NCI-H146 treated with DMSO at 0.1 percent for 48 hours (cell line): ENCODE results near the gene SELP.

Source experiments
- DNase-seq: peaks from one replicate; lab custom pipeline; 2025; ENCODE audit not compliant: unreplicated experiment; lab: John Stamatoyannopoulos, UW

The SELP gene

DNA sequence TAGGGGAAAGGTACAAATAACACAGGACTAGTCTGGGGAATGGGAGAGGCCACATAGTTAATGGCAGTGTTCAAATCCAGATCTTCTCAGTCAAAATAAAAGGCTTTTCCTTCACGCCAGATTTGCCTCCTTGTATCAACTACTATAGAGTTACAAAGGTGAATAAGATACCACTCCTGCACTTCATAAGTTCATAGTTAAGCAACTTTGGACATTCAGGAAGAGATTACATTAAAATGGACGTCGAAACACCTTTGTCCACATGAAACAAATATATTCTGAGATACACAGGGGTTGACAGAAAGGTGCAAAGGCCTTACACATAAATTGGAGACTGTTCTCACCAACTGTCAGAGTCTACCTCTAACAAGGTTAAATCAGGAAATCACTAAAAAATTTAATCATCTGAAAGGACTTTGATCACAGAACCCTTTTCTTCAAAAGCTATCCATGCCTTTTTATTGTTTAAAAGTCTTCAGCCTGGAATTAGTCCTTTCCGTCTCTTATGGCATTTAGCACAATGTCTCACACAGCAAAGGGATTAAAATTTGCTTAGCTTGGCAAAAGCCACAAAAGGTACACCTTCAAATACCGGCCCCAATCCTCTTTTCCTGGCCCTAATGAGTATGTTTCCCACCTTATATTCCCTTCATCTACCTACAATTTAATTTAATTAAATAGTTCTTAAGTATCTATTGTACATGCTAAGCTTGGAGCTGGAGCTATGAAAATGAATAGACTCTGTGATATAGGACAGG lies 51.8 kb downstream of the SELP start:
- no peak for DNase-seq

DNA sequence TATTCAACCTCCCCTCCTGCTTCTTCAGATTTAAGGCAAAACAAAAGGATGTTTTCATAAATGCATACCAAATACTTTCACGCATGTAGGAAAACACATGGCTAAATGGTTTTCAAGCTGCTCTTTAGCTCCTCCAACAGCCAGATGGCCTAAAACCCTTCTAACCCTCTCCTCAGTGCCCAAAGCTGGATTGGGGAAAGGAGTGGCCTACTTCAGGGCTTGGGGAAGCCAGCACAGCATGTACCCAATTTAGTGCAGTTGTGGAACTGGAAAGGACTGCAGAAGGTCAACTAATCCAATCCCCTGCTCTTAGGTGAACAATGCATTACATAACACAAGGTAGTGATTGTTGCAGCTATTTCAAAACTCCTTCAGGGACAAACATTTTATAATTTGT lies 53.0 kb downstream of the SELP start:
- no peak for DNase-seq

DNA sequence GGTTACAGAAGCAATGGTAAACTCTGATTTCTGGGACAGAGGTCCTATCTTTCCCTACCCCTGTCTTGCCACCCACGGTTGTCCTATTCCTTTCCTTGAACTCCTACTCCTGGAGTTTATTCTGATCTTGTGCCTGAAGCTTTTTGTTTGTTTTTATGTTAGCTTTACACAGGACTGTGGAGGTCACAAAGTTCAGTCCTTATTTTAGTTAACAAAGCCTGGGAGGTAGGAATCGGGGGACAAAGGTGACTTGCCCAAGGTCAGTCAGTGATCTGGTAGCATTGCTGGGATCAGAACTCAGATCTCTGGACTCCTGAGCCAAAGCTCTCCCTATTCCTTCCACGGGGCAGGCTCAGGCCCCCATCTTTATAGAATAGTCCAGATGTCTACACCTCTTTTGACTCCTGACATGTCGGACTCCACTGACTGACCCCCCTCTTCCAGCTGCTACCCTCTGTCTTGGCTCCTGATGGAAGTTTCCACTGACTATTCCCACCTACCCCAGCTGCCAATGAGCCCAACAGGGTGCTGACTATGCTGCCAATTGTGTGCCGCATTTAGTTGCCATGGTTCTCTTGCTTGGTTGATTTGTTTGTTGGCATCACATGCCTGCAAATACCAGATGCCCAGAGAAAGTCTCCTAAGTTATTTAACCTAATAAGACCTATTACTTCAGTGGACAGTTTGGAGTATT lies 53.5 kb downstream of the SELP start:
- DNase-seq, result no peak

DNA sequence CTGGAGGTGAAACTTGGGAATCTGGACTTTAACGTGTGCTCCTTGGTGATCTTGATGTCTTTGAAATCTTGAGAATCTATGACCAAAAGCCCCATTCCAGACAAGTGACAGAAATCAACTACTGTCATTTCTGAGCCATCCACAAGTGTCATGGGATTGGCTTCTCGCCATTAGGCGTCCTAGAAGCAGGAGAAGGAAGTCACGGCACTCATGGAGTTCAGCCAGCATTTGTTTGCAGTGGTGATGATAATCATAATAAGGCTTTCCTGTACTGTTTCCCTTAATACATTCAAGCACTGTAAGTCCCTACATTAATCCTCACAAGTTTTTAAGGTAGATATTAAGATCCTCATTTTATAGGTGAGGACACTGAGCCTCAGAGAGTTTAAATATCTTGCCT lies 55.6 kb downstream of the SELP start:
- DNase-seq, result no peak

DNA sequence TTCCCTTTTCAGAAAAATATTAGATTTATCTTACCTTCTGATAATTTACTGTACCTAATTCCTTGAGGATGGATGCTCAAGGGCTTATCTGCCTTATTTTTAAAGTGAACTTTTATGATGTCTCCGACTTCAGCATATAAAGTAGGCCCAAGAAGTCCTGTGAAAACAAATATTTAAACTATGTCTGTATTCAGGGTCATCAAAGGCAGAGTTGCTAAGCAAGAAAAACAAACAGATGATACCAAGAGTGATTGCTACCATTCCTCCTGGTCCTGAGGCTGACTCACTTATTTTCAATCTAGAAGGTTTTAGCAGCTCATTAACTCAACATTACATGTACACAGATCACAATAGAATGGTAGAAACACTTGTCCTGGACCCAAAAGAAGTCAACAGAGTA lies 57.7 kb downstream of the SELP start:
- no peak for DNase-seq

DNA sequence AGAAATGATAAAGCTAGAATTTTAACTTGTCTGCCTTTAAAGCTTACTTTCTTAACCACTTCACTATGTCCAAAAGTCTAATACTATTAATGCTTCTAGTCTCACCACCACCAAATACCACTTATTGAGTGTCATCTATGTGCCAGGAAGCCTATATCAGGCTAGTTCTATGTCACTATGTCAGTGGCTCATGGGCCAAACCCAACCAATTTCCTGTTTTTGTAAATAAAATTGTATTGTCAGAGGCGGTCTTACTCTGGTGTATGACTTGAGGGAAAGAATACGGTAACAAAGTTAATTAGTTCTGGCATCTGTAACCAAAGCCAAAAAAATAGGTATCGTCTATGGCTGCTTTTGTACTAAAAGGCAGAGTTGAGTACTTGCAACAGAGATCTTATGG lies 58.5 kb downstream of the SELP start:
- no peak for DNase-seq

DNA sequence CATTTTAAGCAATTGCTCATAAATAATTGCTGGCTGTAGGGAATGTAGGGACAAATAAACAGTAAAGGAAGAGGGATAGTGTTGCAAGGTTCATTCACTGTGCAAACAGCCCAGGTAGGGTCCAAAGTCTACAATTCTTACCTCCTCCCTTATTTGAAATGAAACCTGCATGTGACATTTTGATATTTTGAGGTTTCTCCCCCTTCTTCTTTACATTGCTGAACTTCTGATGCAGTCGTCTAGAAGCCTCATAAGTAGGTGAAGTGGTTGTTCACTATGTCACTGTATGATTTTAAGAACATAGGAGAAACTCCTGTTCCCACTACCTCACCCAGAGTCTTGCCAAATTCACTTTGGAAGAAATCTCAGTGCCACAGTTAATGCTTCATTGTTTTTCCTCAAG lies 59.8 kb downstream of the SELP start:
- no peak for DNase-seq

DNA sequence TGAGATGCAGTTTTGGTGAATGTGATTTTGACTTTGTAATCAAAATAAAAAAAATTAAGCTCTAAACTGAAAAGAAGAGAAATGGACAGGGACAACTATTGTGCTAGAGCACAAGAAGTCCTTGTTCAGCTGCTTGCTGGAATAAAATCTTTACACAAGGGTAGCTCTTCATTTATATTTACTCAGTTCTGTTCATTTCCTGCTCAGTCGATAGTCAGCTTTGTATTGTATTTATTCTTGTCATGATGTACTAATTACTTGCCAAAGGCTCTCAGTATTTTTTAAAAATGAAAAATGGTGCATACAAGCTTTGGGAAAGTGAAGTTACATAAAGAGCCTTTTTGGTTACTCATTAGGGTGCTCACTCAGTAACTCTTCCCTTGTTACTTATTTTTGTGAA lies 61.4 kb downstream of the SELP start:
- DNase-seq, result no peak

DNA sequence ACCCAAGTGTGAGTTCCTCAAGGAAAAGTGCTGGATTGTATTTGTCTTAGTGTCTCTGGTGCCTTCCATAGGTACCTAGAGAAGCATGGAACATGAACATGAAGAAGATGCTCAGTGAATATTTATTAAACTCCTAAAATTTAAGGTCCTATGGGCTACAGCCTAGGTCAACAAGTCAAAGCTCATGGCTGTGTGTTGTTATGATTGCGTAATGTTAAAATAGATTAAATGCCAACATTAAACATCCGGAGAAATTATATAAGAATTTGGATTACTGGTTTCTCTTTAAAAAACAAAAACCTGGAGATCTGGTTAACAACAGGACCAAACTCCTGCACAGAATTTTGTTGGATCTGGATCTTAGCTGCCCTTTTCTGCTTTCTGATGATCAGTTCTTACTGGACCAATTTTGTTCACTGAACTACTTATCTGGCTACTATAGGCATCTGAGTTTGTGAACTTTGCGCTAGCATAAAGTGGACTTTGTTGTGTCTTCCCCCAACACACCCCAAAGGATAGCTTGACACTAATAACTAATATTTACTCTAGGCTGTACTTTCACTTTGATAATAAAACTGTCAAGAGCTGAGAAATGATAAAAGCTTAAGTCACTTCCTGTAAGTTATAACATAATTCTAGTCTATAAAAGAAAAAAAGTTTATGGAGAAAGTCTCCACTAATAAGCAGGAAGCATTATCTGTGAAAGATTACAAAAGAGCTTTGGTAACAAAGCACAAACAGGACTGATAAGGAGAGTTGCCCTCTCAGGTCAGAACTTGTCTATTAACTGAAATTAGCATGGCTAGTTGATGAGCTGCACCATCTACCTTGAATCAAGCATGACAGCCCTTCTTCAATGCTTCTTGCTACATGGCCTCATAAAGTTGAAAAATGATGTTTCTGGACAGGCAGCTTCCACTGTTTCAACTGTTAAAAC lies 64.3 kb downstream of the SELP start:
- no peak for DNase-seq

DNA sequence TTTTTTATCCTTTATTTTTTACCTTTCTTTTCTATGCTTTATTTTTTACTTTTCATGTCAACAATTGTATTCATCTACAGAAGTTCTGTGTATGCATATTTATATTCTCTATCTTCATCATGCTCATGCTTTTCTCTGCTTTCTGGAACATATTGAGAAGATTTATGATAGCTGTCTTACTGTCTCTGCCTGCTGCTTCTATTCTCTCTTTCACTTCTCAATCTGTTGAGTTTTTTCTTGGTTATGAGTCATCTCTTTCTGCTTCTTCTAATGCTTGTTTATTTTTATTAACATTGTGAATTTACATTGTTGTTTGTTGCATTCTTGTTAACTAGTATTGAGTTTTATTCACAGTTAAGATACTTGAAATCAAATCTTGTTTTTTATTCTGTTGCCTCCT lies 66.3 kb downstream of the SELP start:
- DNase-seq, result no peak

DNA sequence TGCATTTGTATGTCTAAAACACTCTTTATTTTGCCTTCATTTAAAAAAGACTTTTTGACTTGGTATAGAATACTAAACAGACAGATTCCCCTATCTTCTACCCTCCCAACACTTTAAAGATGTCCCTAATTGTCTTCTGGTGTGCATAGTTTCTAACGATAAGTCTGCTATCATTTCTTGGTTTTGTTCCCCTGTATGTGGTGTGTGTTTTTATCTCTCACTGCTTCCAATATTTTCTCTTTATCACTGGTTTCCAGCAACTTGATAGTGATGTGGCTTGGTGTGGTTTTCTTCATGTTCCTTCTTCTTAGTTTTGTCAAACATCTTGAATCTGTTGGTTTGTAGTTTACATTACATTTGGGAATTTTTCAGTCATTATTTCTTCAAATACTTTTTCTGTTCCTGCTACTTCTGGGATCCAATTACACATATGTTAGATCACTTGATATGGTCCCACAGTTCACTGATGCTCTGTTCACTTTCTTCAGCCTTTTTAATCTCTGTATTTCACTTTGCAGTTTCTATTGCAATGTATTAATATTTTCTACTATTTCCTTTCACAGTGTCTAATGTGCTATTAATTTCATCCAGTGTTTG lies 66.8 kb downstream of the SELP start:
- DNase-seq, result no peak

DNA sequence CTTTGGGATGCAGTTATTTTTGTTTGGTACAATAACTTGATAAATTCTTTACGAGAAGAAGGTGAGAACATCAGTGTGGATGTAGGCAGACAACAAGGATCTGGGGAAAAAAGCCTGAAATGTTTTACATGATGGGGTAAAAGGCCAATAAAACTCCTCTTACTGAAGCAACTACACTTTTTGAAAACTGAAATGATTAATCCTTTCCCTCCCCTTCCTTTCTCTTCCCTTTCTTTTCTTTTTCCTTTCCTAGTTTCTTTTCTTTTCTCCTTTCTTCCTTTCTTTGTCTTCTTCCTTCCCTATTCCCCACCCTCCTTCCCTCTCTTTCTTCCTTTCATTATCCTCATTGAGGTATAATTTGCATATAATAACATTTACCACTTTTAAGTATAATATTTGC lies 68.2 kb downstream of the SELP start:
- DNase-seq, result no peak

DNA sequence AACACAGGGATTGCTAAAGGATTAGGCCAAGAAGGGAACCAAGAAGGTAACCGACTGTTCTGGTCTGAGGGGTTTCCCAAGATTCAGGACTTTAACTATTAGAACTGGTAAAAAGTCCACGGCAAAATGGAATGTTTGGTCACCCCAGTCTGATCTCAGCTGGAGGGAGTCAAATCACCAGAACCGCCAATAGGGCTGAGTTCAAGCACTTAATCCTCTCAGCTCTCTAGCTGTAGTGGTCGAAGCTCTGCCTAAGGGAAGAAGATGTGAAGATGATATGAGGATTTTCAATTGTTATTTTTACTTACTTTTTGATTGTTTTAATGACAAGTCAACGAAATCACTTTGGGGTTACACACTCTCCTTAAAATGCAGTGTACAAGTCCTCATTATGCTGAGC lies 72.8 kb downstream of the SELP start:
- no peak for DNase-seq

DNA sequence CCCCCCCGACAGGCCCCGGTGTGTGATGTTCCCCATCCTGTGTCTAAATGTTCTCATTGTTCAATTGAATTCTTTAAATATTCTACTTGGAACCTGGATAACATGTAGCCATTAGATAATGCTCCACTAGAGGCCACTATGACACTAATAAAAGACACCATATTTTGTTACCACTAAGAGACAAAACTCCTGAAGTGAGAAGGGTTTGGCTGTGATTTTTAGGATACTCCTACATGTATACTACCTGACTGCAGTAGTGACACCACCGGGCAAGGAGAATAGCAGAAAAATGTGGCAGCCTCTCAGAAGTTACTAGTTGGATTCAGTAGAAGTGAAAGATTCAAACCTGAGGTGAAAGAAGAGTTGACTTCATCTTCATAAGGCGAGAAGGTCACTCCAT lies 79.6 kb downstream of the SELP start:
- DNase-seq, result peak; percentile 53

DNA sequence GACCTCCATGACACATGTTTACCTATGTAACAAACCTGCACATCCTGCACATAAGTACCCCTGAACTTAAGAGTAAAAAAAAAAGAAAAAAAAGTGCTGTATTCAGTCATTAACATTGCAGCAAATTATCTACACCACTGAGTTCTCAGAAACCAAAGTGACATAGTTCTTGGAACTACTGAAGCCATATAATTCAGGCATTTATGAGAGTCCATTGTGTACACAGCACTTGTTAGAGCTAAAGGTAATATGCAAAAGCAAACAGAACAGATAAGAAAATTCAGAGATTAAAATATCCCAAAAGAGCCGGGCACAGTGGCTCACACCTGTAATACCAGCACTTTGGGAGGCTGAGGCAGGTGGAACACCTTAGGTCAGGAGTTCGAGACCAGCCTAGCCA lies 81.6 kb downstream of the SELP start:
- no peak for DNase-seq

DNA sequence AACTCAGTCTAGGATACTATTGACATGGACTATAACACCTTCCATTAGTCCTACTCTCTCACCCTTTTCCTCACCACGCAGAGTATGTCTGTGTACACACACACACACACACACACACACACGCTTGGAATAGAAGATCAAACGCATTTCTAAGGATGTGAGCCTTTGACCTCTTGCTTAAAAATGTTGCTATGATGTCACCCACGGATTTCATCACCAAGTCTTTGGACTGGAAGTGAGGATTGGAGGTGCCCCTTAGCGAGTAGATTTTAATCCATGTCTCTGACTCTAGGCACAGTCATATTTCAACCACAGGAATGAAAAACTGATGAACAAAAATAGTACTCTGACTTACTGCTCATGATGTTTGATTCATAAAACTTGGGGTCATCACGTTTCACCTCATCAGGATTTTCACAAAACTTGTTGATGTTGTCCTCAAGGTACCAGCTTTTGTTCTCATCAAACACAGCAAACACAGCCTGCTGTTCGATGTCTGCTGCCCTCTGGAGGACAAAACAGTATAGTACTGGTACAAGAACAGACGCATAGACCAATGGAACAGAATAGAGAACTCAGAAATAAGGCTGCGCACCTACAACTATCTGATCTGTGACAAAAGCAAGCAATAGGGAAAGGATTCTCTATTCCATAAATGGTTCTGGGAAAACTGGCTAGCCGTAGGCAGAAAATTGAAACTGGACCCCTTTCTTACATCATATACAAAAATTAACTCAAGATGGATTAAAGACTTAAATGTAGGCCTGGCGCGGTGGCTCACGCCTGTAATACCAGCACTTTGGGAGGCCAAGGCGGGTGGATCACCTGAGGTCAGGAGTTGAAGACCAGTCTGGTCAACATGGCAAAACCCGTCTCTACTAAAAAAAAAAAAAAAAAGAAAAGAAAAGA lies 83.6 kb downstream of the SELP start:
- peak; percentile 61 for DNase-seq

DNA sequence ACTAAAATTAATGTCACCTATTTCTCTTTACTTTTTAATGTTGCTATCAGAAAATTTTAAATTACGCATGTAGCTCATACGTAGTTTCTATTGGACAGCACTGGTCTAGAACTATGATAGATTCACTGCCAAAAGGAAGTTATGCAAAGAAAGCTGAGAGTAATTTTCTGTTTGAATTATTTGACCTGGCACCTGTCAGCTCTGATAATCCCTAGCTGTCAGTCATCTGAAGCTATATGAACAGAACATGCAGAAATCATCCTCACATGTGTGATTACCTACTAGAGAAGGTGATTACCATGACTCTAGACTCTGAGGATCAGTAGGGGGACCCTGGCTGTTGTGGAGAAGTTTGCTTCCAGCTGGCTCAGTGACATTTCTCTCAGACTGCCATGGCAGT lies 84.5 kb downstream of the SELP start:
- DNase-seq, result no peak

DNA sequence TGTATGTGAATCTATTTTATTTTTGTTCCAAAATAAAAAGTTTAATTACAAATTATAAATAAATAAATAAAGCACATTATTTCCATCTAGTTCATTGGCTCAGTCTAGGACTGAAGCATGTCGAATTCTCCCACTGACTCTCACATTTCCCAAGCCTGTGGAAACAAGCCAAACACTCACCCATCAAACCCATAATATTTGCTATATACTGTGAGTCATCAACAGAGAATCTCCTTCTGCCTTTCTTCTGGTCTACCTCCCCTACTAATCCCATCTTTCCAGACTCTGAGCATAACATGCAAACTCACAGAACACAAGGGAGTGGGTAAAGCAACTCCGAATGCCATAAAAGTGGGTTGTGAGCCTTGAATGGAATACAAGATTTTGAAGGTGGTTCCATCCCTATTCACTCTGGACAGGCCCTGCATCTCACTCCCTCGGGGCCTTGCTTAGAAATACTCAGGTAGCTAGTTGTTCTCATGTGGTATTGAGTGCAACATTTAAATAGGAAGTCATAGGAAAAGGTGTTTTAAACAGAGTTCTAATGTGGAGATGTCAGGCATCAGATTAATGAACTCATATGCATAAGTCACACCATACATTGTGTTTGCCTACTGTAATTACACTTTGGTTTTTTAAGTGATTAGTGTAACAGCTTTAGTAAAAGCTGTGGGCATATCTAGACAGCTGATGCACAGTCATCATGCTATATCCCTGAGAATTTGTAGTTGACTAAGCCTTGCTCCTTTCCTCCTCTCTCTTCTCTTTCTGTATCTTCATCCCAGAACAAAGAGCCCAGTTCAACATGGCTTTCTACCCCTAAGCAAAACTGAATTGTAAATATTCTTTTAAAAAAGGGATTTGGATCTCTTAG lies 90.7 kb downstream of the SELP start:
- no peak for DNase-seq
